Brain microvascular endothelial cell (primary cell): Measurements from ENCODE around the gene FAHD1.

Experiments used
- DNase-seq: peaks from one replicate; pipeline ENCODE4 v3.0.0-alpha.2; 2020
- H3K27ac ChIP-seq: fragments of 250-450 bp; sonication (Bioruptor Pico); 2 replicates; pipeline ENCODE4 v1.5.1; 2020; ENCODE audit warnings: mild to moderate bottlenecking, moderate library complexity
- H3K27me3 ChIP-seq: fragments of 250-450 bp; sonication (Bioruptor Pico); replicated peaks from 2 replicates; pipeline ENCODE4 v1.5.1; 2020; ENCODE audit warnings: mild to moderate bottlenecking
- H3K36me3 ChIP-seq: fragments of 250-450 bp; sonication (Bioruptor Pico); replicated peaks from 2 replicates; pipeline ENCODE4 v1.5.1; 2020; ENCODE audit warnings: mild to moderate bottlenecking
- H3K4me3 ChIP-seq: 2 replicates; pipeline ENCODE4 v1.5.1; 2011; ENCODE audit warnings: low read depth, mild to moderate bottlenecking, control low read depth, low read length, moderate library complexity
- in situ Hi-C: cut with HindIII; loops from 2 replicates; pipeline ENCODE4 v1.10.0; 2017; ENCODE audit warnings: low sequenced_read_pairs, low pct_ligation_motif_present
- TF ChIP-seq, protein P1 (sequence below): IDR thresholded peaks from 2 replicates; pipeline ENCODE4 v1.5.1; 2011; ENCODE audit warnings: low read depth, mild to moderate bottlenecking, moderate library complexity, low read length, control low read depth, inconsistent platforms; ENCODE audit errors: missing control alignments

The FAHD1 gene

DNA sequence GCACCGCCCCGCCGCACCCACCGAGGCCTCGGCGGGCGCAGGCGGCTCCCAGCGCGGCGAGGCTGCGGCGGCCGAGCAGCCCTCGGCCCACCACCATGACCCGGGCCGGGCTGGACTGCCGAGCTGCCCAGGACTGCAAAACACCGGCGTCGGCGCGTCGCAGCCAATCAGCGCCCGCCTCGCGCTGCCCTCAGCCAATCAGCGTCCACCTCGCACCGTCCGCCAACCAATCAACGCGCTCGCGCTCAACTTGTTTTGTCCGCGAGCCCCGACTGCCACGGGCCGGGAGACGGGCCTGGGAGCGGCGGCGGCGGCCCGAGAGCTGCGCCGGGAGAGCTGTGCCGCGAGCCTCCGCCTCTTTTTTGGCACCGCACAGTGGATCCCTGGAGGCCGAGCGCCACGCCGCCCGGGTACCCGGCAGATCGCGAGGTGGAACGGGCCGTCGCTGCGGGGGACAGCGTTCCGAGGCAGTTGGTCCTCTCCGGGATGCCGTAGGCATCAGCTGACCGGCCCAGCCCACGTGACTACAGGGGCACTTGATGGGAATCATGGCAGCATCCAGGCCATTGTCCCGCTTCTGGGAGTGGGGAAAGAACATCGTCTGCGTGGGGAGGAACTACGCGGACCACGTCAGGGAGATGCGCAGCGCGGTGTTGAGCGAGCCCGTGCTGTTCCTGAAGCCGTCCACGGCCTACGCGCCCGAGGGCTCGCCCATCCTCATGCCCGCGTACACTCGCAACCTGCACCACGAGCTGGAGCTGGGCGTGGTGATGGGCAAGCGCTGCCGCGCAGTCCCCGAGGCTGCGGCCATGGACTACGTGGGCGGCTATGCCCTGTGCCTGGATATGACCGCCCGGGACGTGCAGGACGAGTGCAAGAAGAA is at the start of gene FAHD1, which contains the start of gene HAGH:
FAHD1 (plus strand) TSS at position 516 of the 883 bp plus-strand sequence; CDS start at position 549, 33 bp downstream.
HAGH (minus strand) TSS at position 135 of the 883 bp plus-strand sequence; CDS start at position 97, 38 bp downstream.
- Histone ChIP-seq H3K27me3 (no peaks in the 10 kb centered on the region), H3K36me3 (peaks cover 4% of the 10 kb centered on the region), H3K4me3 (peak within 1 kb of the TSS; percentile 98), H3K27ac (peak within 1 kb of the TSS; percentile 91)
- peak; percentile 92 for DNase-seq
- TF ChIP-seq, protein P1, sequence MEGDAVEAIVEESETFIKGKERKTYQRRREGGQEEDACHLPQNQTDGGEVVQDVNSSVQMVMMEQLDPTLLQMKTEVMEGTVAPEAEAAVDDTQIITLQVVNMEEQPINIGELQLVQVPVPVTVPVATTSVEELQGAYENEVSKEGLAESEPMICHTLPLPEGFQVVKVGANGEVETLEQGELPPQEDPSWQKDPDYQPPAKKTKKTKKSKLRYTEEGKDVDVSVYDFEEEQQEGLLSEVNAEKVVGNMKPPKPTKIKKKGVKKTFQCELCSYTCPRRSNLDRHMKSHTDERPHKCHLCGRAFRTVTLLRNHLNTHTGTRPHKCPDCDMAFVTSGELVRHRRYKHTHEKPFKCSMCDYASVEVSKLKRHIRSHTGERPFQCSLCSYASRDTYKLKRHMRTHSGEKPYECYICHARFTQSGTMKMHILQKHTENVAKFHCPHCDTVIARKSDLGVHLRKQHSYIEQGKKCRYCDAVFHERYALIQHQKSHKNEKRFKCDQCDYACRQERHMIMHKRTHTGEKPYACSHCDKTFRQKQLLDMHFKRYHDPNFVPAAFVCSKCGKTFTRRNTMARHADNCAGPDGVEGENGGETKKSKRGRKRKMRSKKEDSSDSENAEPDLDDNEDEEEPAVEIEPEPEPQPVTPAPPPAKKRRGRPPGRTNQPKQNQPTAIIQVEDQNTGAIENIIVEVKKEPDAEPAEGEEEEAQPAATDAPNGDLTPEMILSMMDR = no peak
- in situ Hi-C loops = no loop called here

DNA sequence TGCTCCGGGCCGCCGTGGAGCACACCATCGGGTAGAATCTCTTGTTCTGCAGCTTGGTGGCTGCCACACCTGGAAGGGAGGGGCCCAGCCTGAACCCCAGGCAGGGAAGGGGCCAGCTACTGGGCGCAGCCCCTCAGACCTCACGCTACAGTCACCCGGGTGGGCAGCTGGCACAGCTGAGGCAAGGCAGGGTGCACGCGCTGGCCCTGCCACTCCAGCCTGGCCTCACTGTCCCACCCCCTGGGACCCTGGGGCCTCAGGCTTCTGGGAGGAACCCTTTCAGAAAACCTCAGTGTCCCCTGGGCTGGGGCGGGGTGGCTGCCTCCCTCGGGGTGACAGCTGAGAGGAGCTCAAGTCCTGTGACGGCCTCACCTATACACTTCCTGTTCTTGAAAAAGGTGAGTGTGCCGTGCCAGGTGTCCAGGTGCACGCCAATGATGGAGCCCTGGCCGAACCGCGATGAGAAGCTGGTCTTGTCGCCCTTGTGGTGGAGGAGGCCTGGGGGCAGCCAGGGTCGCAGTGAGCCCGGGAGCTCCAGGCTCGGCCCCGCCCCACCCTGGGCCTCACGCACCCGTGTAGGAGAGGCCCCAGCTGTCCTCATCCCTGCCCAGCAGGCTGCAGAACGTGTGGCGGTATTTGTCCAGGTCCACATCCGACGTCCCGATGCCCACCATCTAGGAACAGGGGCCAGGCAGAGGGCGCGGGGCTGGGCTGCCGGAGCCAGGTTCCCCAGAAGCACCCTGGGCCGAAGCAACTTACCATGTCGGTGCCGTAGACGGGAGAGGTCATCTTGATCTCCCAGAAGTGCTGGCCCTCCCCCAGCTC is 49.4 kb upstream of the FAHD1 start:
- Histone ChIP-seq H3K36me3 (peaks cover 39% of the 10 kb centered on the region), H3K27ac (no peak overlapping the region), H3K27me3 (no peaks in the 10 kb centered on the region), H3K4me3 (no peak overlapping the region)
- DNase-seq = no peak
- TF ChIP-seq, protein P1 = no peak
- in situ Hi-C loops = no loop called here

DNA sequence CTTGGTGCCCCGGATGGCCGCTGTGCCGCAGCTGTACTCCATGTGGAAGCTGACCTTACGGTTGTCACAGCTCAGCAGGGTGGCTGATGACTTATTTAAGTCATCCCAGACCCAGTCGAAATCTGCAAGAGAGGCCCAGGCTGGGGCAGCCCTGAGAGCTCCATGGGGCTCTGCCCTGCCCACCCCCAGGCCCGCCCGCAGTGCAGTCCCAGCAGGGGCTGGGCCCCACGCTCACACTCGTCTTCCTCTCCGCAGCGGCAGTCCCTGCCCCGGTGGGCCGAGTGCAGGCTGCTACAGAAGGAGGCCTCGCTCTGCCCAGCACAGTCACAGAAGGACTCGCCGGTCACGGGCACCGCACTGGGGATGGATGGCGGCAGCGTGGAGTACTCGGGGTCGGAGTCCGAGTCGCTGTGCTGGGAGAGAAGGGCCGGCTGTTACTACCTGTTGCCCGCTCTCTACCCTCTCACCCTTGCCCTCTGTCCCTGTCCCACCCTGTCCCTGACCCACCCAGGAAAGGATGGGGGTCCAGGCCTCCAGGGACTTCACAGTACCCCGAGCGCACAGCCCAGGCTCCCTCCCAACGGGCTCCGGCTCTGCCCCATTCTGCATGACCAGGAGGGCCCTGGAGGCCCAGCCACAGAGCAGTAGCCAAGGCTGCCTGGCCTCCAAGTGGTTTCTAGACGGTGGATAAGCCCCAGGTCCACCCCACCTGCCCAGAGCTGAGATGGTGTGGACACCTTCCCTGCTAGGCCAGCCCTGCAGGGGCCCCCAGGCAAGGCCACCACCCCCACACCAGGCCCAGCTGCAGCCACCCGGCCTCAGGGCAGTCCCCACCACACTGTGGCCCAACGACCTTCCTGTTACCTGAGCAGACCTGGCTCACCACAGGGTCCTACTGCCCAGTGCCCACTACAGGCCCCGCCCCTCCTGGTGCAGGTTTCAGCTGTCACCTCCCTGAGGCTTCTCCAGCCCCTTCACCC is 48.5 kb upstream of the FAHD1 start:
- in situ Hi-C loops = no loop called here
- H3K4me3 ChIP-seq = no peak overlapping the region
- TF ChIP-seq, protein P1 = no peak
- H3K36me3 ChIP-seq = peaks cover 39% of the 10 kb centered on the region
- DNase-seq = peak; percentile 31
- no peaks in the 10 kb centered on the region for H3K27me3 ChIP-seq
- no peak overlapping the region for H3K27ac ChIP-seq

DNA sequence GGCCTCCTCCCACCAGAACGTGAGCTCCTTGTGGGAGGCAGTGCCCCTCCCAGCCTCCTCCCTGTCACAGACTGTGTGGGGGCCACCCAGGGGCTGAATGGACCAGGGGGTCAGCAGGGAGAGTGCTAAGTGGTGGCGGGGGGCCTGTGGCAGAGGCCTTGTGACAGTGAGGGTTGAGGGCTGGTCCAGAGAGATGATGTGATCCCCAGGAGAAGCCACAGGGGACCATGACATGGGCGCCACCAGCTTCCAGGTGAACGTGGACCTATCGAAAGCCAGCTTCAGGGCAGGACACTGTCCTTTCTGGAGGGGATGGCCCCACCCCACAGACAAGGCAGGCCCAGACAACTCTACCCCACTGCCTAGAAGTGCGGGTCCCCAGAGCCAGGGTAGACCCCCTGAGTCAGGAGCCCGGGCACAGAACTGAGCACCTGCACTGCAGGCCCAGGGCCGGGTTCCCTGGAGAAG is 47.7 kb upstream of the FAHD1 start:
- Histone ChIP-seq H3K36me3 (peaks cover 39% of the 10 kb centered on the region), H3K4me3 (no peak overlapping the region), H3K27ac (no peak overlapping the region), H3K27me3 (no peaks in the 10 kb centered on the region)
- DNase-seq = no peak
- in situ Hi-C loops = no loop called here
- TF ChIP-seq, protein P1 = no peak
